Mesodermal cell (in vitro differentiated cells): Measurements from ENCODE around the gene DDX6.
"Not testable (repeated sequence)": the region's sequence is repeated elsewhere in the genome, so short reads cannot be mapped to it uniquely, and the experiment has no call there.

ENCODE experiments used
- H3K27ac ChIP-seq: 2 replicates; pipeline ENCODE4 v1.7.0; 2013; ENCODE audit warnings: mild to moderate bottlenecking, low read depth, low read length, moderate library complexity; ENCODE audit not compliant: severe bottlenecking
- H3K36me3 ChIP-seq: 2 replicates; pipeline ENCODE4 v1.7.1; 2013; ENCODE audit warnings: mild to moderate bottlenecking, low read length, moderate library complexity; ENCODE audit not compliant: control insufficient read depth, insufficient read depth
- H3K4me1 ChIP-seq: one replicate; pipeline ENCODE4 v1.7.1; 2013; ENCODE audit warnings: mild to moderate bottlenecking, low read length; ENCODE audit not compliant: insufficient read depth, control insufficient read depth, poor library complexity, severe bottlenecking
- H3K4me3 ChIP-seq: 2 replicates; pipeline ENCODE4 v1.7.0; 2013; ENCODE audit warnings: low read length, control low read depth, mild to moderate bottlenecking; ENCODE audit not compliant: insufficient read depth, poor library complexity, severe bottlenecking; ENCODE audit errors: extremely low read depth
- H3K9me3 ChIP-seq: 2 replicates; pipeline ENCODE4 v1.7.1; 2013; ENCODE audit warnings: mild to moderate bottlenecking, low read length, moderate library complexity; ENCODE audit not compliant: control insufficient read depth
- WGBS, 2 experiments: methylation state at CpG; one replicate each; pipeline ENCODE4 v1.1.5; 2013; ENCODE audit warnings: missing lambda C conversion rate in 2 of 2; ENCODE audit not compliant: insufficient coverage in 2 of 2; 5-methylcytosine and 5-hydroxymethylcytosine counted together

Gene DDX6

DNA sequence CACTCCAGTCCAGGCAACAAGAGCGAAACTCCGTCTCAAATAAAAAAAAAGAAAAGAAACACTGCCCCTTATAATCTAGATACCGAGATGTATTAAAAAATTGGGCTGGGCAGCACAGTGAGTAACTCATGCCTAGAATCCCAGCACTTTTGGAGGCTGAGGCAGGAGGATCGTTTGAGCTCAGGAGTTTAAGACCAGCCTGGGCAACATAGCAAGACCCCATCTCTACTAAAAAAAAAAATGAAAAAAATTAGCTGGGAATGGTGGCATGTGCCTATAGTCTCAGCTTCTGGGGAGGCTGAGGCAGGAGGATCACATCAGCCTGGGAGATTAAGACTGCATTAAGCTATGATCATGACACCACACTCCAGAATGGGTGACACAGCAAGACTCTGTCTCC, 24.9 kb downstream of the DDX6 start:
- Histone ChIP-seq H3K4me3 (no peak overlapping the region), H3K9me3 (no peaks in the 10 kb centered on the region), H3K27ac (no peak overlapping the region), H3K4me1 (no peaks in the 10 kb centered on the region), H3K36me3 (peaks cover 90% of the 10 kb centered on the region)
- 94 to 100% methylated on average over 1 to 2 of the region's 4 CpGs for WGBS, 2 experiments

DNA sequence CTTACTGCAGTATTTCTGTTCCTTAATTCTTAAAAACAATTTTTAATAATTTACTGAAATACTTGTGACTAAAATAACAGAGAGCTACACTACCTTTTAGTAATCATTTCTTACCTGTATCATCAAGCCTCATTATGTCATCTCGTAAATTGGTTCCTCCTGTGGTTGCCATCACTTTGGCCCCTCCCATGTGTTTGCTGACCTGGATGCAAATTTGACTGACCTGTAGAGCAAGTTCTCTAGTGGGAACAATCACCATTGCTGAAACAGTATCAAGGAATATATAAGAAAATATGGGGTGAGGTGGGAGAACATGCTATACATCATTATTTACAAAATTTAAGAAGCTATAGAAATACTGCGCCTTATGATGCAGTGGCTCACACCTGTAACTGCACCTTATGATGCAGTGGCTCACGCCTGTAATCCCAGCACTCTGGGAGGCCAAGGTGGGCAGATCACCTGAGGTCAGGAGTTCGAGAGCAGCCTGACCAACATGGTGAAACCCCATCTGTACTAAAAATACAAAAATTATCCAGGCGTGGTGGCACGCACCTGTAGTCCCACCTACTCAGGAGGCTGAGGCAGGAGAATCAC, 25.8 kb downstream of the DDX6 start:
- not testable (repeated sequence) for H3K27ac ChIP-seq

DNA sequence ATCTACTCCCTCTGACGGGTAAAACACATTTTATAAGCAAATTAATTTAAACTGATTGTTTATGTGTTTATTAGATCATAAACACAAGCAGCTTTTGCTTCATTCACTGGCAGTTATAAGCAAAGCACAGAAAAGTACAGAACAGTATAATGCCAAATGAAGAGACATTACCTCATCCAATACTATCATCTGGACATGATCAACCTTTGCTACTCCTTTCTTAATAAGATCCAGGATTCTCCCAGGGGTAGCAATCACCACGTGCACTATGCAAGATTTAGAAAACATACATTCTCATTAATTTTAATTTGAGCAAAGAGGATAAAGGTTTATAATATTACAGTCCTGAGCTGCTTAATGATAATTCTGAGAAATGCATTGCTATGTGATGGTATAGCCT, 27.9 kb downstream of the DDX6 start:
- Histone ChIP-seq H3K4me3 (no peak overlapping the region), H3K9me3 (no peaks in the 10 kb centered on the region), H3K27ac (no peak overlapping the region), H3K36me3 (peaks cover 90% of the 10 kb centered on the region), H3K4me1 (no peaks in the 10 kb centered on the region)
- no CpG with 5 or more reads among the region's 2 CpGs for WGBS, 2 experiments

More for the DNA sequence above, 25.8 kb downstream of the DDX6 start:
- 88 to 96% methylated on average over 4 to 5 of the region's 6 CpGs for WGBS, 2 experiments
- H3K4me1 ChIP-seq, H3K9me3 ChIP-seq, H3K4me3 ChIP-seq: not testable (repeated sequence)
- H3K36me3 ChIP-seq: peaks cover 90% of the 10 kb centered on the region

DNA sequence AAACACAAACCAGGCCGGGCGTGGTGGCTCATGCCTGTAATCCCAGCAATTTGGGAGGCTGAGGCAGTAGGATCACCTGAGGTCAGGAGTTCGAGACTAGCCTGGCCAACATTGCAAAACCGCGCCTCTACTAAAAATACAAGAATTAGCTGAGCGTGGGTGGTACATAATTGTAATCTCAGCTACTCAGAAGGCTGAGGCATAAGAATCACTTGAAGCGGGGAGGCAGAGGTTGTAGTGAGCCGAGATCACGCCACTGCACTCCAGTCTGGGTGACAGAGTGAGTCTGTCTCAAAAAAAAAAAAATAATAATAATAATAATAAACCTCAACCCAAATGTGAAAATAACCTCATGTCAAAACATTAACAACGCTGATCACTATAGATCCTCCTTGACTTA, 29.0 kb downstream of the DDX6 start:
- H3K36me3 ChIP-seq: peaks cover 87% of the 10 kb centered on the region
- not testable (repeated sequence) for H3K9me3 ChIP-seq, H3K4me1 ChIP-seq, H3K4me3 ChIP-seq, H3K27ac ChIP-seq
- WGBS, 2 experiments: 96 to 100% methylated on average over 4 to 6 of the region's 10 CpGs

DNA sequence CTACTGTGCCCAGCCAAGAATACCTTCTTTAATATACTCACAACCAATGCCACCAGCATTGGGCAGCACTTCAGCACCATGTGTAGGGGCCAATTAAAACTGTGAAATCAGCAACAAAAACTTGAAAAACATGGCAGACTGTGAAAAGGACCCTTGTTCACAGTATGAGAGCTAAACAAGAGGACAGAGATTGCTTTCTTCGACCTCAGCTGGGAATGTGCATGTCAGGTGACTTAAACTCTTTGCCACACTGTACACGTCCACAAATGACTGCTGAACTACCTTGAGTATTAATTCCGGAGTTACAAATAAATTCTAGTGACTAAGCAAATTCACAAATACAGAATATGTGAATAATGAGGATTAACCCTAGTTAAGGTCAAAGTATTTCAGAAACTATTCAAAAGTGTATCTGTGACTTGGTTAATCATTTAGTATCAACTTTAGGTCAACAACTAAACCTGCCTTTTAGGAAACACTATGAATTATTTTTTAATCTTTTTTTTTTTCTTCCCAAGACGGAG, 33.0 kb downstream of the DDX6 start:
- no peak overlapping the region for H3K4me3 ChIP-seq
- WGBS, 2 experiments: 91 to 100% methylated on average over 1 of the region's 4 CpGs
- no peaks in the 10 kb centered on the region for H3K9me3 ChIP-seq
- no peak overlapping the region for H3K27ac ChIP-seq
- H3K36me3 ChIP-seq: peaks cover 88% of the 10 kb centered on the region
- H3K4me1 ChIP-seq: no peaks in the 10 kb centered on the region

DNA sequence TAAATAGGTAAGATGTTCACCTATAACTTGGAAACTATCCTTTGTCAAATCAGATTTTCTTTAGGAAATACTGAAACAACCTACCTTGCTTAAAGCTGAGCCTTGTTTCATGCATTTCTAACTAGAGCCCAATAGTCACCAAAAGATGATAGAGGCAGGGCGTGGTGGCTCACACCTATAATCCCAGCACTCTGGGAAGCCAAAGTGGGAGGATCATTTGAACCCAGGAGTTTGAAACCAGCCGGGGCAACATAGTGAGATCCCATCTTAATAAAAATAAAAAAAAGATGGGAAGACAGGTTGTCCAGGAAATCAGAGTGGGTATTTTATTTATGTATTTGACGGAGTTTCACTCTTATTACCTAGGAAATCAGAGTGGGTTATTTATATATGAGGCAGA, 38.3 kb downstream of the DDX6 start:
- no peak overlapping the region for H3K4me3 ChIP-seq
- WGBS, 2 experiments: 80 to 100% methylated on average over 1 of the region's 3 CpGs
- H3K4me1 ChIP-seq: no peaks in the 10 kb centered on the region
- H3K27ac ChIP-seq: no peak overlapping the region
- H3K9me3 ChIP-seq: no peaks in the 10 kb centered on the region
- peaks cover 81% of the 10 kb centered on the region for H3K36me3 ChIP-seq

DNA sequence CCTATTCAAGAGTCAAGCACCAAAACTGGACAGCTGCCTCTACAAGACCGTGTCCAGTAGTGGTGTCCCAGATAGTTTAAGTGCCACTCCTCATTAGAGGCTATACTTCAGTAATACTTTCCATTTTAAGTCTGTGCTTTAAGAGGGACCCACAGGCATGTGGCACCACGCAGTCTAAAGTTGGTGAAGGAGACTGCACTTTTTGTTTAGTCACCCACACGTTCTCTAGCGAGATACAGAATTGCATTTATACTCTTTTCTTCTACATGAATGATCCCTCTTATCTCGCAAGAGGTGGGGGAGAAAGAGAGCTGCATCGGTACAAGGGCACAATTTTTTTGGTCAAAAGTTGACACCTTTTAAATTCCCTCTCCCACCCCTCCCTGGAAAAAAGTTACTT, 41.5 kb downstream of the DDX6 start:
- no peaks in the 10 kb centered on the region for H3K4me1 ChIP-seq
- no peak overlapping the region for H3K27ac ChIP-seq
- peaks cover 53% of the 10 kb centered on the region for H3K36me3 ChIP-seq
- 76 to 93% methylated on average over 2 of the region's 6 CpGs for WGBS, 2 experiments
- H3K4me3 ChIP-seq: no peak overlapping the region
- H3K9me3 ChIP-seq: no peaks in the 10 kb centered on the region

DNA sequence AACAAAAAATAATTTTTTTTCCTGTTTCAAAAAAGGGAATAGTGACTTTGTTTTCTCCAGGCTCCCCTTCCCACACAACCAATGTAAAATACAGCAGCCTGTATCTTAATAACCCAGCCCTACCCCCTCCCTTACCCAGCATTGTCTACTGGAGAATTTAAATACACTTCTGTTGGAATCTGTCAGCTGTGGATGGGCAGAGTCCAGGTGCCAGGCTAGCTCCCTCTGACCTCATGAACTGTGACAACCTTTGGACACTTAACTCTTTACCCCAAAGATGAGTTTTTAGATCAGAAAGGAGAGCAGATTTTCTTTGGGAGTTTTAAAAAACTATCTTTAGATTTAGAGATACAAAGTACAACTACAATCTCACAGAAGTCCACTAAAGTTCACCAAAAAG, 42.9 kb downstream of the DDX6 start:
- no peak overlapping the region for H3K4me3 ChIP-seq
- no peaks in the 10 kb centered on the region for H3K9me3 ChIP-seq
- no peak overlapping the region for H3K27ac ChIP-seq
- peaks cover 40% of the 10 kb centered on the region for H3K36me3 ChIP-seq
- H3K4me1 ChIP-seq: no peaks in the 10 kb centered on the region

DNA sequence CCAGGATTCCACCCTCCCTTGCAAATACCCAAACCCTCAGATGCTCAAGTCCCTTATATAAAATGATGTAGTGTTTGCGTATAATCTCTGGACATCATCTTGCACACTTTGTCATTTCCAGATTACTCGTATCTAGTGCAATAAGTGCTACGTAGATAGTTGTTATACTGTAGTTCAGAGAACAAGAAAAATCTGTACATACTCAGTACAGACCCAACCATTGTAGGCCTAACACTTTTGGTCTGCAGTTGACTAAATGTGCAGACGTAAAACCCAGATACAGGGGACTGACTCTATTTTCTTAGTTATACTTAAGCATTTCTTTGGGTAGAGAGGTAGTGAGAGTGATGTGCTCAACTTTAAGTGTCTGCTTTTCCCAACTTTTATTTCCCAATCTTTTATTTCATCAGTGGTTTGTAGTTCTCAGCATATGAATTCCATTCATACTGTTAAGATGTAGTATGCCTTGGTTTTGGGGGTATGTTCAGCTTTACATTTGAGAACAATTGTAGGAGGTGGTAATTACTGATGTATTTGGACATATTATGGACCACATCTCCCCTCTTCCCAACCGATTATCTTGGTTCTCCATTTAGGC, 43.9 kb downstream of the DDX6 start:
- Histone ChIP-seq H3K9me3 (no peaks in the 10 kb centered on the region), H3K4me1 (no peaks in the 10 kb centered on the region), H3K36me3 (peaks cover 30% of the 10 kb centered on the region), H3K27ac (no peak overlapping the region), H3K4me3 (no peak overlapping the region)
- WGBS, 2 experiments: no CpG with 5 or more reads among the region's 5 CpGs

DNA sequence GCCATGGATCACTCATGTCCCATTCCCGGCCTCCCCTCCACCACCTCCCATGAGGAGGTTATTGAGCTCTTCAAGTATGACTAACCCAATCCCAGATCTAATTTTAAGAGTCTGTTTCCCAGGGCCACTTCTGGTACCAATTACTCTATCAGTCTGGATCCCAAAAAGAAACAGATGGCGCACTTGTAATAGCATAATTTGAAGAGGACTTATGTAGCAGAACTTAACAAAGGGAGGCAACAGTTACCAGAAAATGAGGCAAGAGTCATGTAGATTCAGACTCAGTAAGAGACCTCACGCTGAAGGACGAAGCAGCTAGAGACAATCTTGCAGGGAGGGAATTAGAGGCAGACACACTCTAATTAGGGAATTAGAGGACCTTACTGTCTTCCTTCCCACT, 46.9 kb downstream of the DDX6 start:
- WGBS, 2 experiments: 87 to 100% methylated on average over 2 to 3 of the region's 4 CpGs

DNA sequence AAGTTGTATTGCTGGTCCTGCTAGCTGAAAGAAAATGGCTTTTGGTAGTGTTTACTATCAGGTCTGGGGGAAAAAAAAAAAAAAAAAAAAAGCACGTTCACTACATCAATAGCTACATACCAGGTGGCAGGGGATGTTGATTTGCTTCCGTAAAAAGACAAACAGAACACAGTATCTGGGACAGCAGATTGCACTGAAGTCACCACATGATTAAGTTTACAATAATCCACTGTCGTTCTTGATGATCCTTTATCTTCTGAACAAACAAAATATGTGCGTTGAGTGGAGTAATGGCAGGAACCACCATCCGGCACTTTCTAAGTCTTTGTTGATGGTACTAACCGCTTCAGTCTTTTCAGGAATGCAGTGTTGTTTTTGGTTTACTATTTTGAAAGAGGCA, 48.7 kb downstream of the DDX6 start:
- Histone ChIP-seq H3K4me1 (peaks cover 5% of the 10 kb centered on the region), H3K36me3 (no peaks in the 10 kb centered on the region), H3K27ac (no peak overlapping the region), H3K4me3 (no peak overlapping the region), H3K9me3 (no peaks in the 10 kb centered on the region)
- WGBS, 2 experiments: 93 to 100% methylated on average over 2 to 3 of the region's 6 CpGs

More for the DNA sequence above, 46.9 kb downstream of the DDX6 start:
- Histone ChIP-seq H3K4me3 (no peak overlapping the region), H3K9me3 (no peaks in the 10 kb centered on the region), H3K4me1 (peaks cover 5% of the 10 kb centered on the region), H3K36me3 (peaks cover 4% of the 10 kb centered on the region), H3K27ac (no peak overlapping the region)
